IMR-90 (cell line): Measurements from ENCODE around the gene ZNF532. TPM values are rescaled to one million over a fixed set of nuclear protein-coding genes. Genes with fewer than 3 reads are reported as not detected.

ENCODE experiments used
- ATAC-seq: fragments of 200-7000 bp; cut with Tn5 transposase; 2 replicates; pipeline ENCODE4 v1.9.1; 2020; ENCODE audit warnings: low read depth, mild to moderate bottlenecking, moderate library complexity
- BruUV-seq: library from RNA; stranded (reverse); fragments of 400-500 nt; replicated peaks from 2 replicates; lab custom pipeline; 2021; lab: Mats Ljungman, UMichigan
- CTCF ChIA-PET: fragments of 300-600 bp; formaldehyde crosslinking; extraction: SDS; loops from one replicate; lab custom pipeline; 2021; ENCODE audit warnings: antibody characterized with exemption; lab: Yijun Ruan, JAX
- POLR2A ChIA-PET: fragments of 300-600 bp; sonication (Branson Sonifier 250); formaldehyde crosslinking; loops from one replicate; lab custom pipeline; 2022; ENCODE audit warnings: antibody characterized with exemption; ENCODE audit not compliant: unreplicated experiment; lab: Charles Lee
- DNase-seq: peaks from one replicate; pipeline ENCODE4 v3.0.0; 2013
- H2AFZ ChIP-seq: replicated peaks from 2 replicates; pipeline ENCODE3; 2013; ENCODE audit warnings: low read length, mild to moderate bottlenecking; ENCODE audit not compliant: poor library complexity
- H2AK5ac ChIP-seq: 2 replicates; pipeline ENCODE4 v1.6.1; 2013; ENCODE audit warnings: low read depth, low read length, inconsistent platforms
- H2AK9ac ChIP-seq: replicated peaks from 2 replicates; pipeline ENCODE3; 2013; ENCODE audit warnings: mild to moderate bottlenecking, low read depth, low read length, moderate library complexity; ENCODE audit not compliant: poor library complexity
- H2BK120ac ChIP-seq: 2 replicates; pipeline ENCODE4 v1.6.1; 2013; ENCODE audit warnings: low read depth, low read length, inconsistent platforms
- H2BK15ac ChIP-seq: 3 replicates; pipeline ENCODE4 v1.6.1; 2013; ENCODE audit warnings: low read depth, low read length, inconsistent platforms
- H2BK20ac ChIP-seq: 2 replicates; pipeline ENCODE4 v1.6.1; 2013; ENCODE audit warnings: low read depth, mild to moderate bottlenecking, inconsistent platforms, low read length, moderate library complexity
- H2BK5ac ChIP-seq: 2 replicates; pipeline ENCODE4 v1.6.1; 2013; ENCODE audit warnings: mild to moderate bottlenecking, low read depth, low read length, inconsistent platforms; ENCODE audit not compliant: poor library complexity, severe bottlenecking
- H3K14ac ChIP-seq: replicated peaks from 2 replicates; pipeline ENCODE4 v1.6.1; 2013; ENCODE audit warnings: low read depth, low read length, inconsistent platforms
- H3K18ac ChIP-seq: 2 replicates; pipeline ENCODE4 v1.6.1; 2013; ENCODE audit warnings: low read depth, low read length, control low read depth
- H3K23ac ChIP-seq: 2 replicates; pipeline ENCODE4 v1.6.1; 2013; ENCODE audit warnings: low read depth, low read length, inconsistent platforms
- H3K27ac ChIP-seq: 2 replicates; pipeline ENCODE4 v1.5.1; 2013; ENCODE audit warnings: mild to moderate bottlenecking, control low read depth, low read length; ENCODE audit not compliant: insufficient read depth
- H3K27me3 ChIP-seq: 2 replicates; pipeline ENCODE4 v1.6.1; 2013; ENCODE audit warnings: low read length; ENCODE audit not compliant: control insufficient read depth, insufficient read depth
- H3K36me3 ChIP-seq: 2 replicates; pipeline ENCODE4 v1.6.1; 2013; ENCODE audit warnings: low read length, mixed read lengths; ENCODE audit not compliant: control insufficient read depth, insufficient read depth
- H3K4ac ChIP-seq: 2 replicates; pipeline ENCODE4 v1.6.1; 2013; ENCODE audit warnings: low read depth, low read length, inconsistent platforms
- H3K4me1 ChIP-seq: 2 replicates; pipeline ENCODE4 v1.6.1; 2013; ENCODE audit warnings: low read length, mixed read lengths; ENCODE audit not compliant: control insufficient read depth, insufficient read depth
- H3K4me2 ChIP-seq: 2 replicates; pipeline ENCODE4 v1.6.1; 2013; ENCODE audit warnings: low read depth, mild to moderate bottlenecking, control low read depth, low read length, moderate library complexity
- H3K4me3 ChIP-seq: 2 replicates; pipeline ENCODE4 v1.5.1; 2013; ENCODE audit warnings: low read depth, mild to moderate bottlenecking, control low read depth, low read length, moderate library complexity; ENCODE audit not compliant: insufficient read depth
- H3K56ac ChIP-seq: 2 replicates; pipeline ENCODE4 v1.6.1; 2013; ENCODE audit warnings: low read length, inconsistent platforms; ENCODE audit not compliant: insufficient read depth; ENCODE audit errors: extremely low read depth
- H3K79me1 ChIP-seq, 2 experiments: 2 replicates each; pipeline ENCODE4 v1.6.1; 2013; ENCODE audit warnings: low read length in 2 of 2, inconsistent platforms in 1 of 2, low read depth in 1 of 2
- H3K9ac ChIP-seq: 2 replicates; pipeline ENCODE4 v1.6.1; 2013; ENCODE audit warnings: low read depth, low read length, control low read depth
- H3K9me1 ChIP-seq: 2 replicates; pipeline ENCODE4 v1.6.1; 2013; ENCODE audit warnings: low read length, inconsistent platforms; ENCODE audit not compliant: insufficient read depth
- H3K9me3 ChIP-seq: 2 replicates; pipeline ENCODE4 v1.6.1; 2013; ENCODE audit warnings: low read length; ENCODE audit not compliant: control insufficient read depth, insufficient read depth
- H4K20me1 ChIP-seq: 2 replicates; pipeline ENCODE4 v1.6.1; 2013; ENCODE audit warnings: low read length, inconsistent platforms; ENCODE audit not compliant: insufficient read depth
- H4K5ac ChIP-seq: 2 replicates; pipeline ENCODE4 v1.6.1; 2013; ENCODE audit warnings: mild to moderate bottlenecking, low read depth, low read length, control low read depth
- H4K8ac ChIP-seq, 2 experiments: 2 replicates each; pipeline ENCODE4 v1.6.1; 2013; ENCODE audit warnings: low read depth in 2 of 2, low read length in 2 of 2, control low read depth in 1 of 2, inconsistent platforms in 1 of 2
- H4K91ac ChIP-seq: 2 replicates; pipeline ENCODE4 v1.6.1; 2013; ENCODE audit warnings: low read depth, low read length, inconsistent platforms; ENCODE audit not compliant: insufficient read depth
- CEBPB ChIP-seq: IDR thresholded peaks from 2 replicates; pipeline ENCODE4 v1.6.1; 2012; ENCODE audit warnings: low read depth, low read length, improper control_type of control experiment
- CHD1 ChIP-seq: IDR thresholded peaks from 2 replicates; pipeline ENCODE4 v1.6.1; 2012; ENCODE audit warnings: low read depth, low read length, improper control_type of control experiment
- MAFK ChIP-seq: IDR thresholded peaks from 2 replicates; pipeline ENCODE4 v1.6.1; 2012; ENCODE audit warnings: low read depth, low read length, improper control_type of control experiment
- MAZ ChIP-seq: IDR thresholded peaks from 2 replicates; pipeline ENCODE4 v1.6.1; 2012; ENCODE audit warnings: low read depth, mild to moderate bottlenecking, low read length, improper control_type of control experiment, moderate library complexity, borderline replicate concordance
- USF2 ChIP-seq: fragments of 150-350 bp; IDR thresholded peaks from 2 replicates; pipeline ENCODE4 v1.6.1; 2017; ENCODE audit warnings: mild to moderate bottlenecking, antibody characterized with exemption, low read length, low read depth
- WGBS, 2 experiments: methylation state at CpG; one replicate each; pipeline versions ENCODE4 v1.1.5 to v1.1.7; 2013; ENCODE audit warnings: missing lambda C conversion rate in 2 of 2; ENCODE audit not compliant: insufficient read length in 1 of 2; ENCODE audit errors: extremely low coverage in 2 of 2; 5-methylcytosine and 5-hydroxymethylcytosine counted together
- dilution Hi-C: fragments of 300-500 bp; cut with HindIII; formaldehyde crosslinking; loops from one replicate; pipeline ENCODE4 v1.14.3; 2018; ENCODE audit warnings: low sequenced_read_pairs; ENCODE audit not compliant: unreplicated experiment
- in situ Hi-C: fragments of 300-500 bp; cut with MboI; formaldehyde crosslinking; loops from 3 replicates; pipeline ENCODE4 v1.14.3; 2019; ENCODE audit warnings: low sequenced_read_pairs, inconsistent platforms, mixed read lengths
- intact Hi-C: fragments of 100-400 bp; cut with micrococcal nuclease; formaldehyde crosslinking; loops from 2 replicates; pipeline ENCODE4 v1.10.0; 2022
- polyA plus RNA-seq, 3 experiments: library from polyadenylated mRNA; depleted of rRNA; stranded (reverse); fragments of >200 nt; gene quantifications; 2 replicates each; pipeline ENCODE4 v1.2.3, GENCODE V29; 2012; ENCODE audit warnings: low replicate concordance in 1 of 3
- total RNA-seq: library from RNA; depleted of rRNA; stranded (reverse); fragments of >200 nt; gene quantifications from 2 replicates; pipeline ENCODE4 v1.2.3, GENCODE V29; 2012
- TF ChIP-seq, protein P1 (sequence below): fragments of 150-350 bp; IDR thresholded peaks from 2 replicates; pipeline ENCODE4 v1.6.1; 2016; ENCODE audit warnings: low read depth, mild to moderate bottlenecking, low read length, moderate library complexity, borderline replicate concordance

ZNF532 gene
- total and polyA plus RNA-seq, 2 of the 4 experiments (the other 2 are of a cell fraction), result 29.9 to 45.8 TPM

DNA sequence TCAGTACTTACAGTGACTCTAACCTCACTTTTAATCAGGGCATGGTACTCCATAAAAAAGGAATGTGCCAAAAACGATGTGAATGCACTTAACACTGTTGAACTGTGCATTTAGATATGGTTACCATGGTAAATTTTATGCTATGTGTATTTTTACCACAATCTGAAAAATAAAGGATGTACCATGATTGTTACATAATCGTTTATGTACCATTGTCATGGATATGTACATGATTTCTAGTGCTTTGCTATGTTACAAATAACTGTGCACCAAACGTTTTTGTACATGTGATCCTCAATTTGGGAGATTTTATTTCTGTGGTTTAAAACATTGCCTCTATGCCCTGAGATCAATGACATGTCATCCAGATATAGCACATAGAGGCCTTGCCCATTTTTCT is 21.8 kb downstream of the ZNF532 start:
- WGBS, 2 experiments, result no CpG with 5 or more reads among the region's 3 CpGs
- H2AFZ ChIP-seq, result no peak overlapping the region
- H2BK15ac ChIP-seq, result no peak overlapping the region
- no peak overlapping the region for H2AK9ac ChIP-seq
- dilution Hi-C loops (no loop called here), intact Hi-C loops (no loop called here), in situ Hi-C loops (no loop called here)
- no peak overlapping the region for H4K91ac ChIP-seq
- no peak overlapping the region for H3K18ac ChIP-seq
- no peak overlapping the region for H3K27ac ChIP-seq
- POLR2A ChIA-PET, result no interaction called here
- H3K4me2 ChIP-seq, result no peak overlapping the region
- H3K27me3 ChIP-seq, result no peaks in the 10 kb centered on the region
- H3K4me1 ChIP-seq, result peaks cover 15% of the 10 kb centered on the region
- H3K79me1 ChIP-seq, result peaks cover 24 to 56% of the 10 kb centered on the region in 2 experiments
- no peak overlapping the region for H4K8ac ChIP-seq
- no peaks in the 10 kb centered on the region for H3K9me3 ChIP-seq
- H2BK5ac ChIP-seq, result no peak overlapping the region
- H4K20me1 ChIP-seq, result no peaks in the 10 kb centered on the region
- H2AK5ac ChIP-seq, result no peak overlapping the region
- no peak overlapping the region for H3K14ac ChIP-seq
- no peak overlapping the region for H4K5ac ChIP-seq
- H3K4ac ChIP-seq, result no peak overlapping the region
- DNase-seq, result no peak
- no peak overlapping the region for H2BK20ac ChIP-seq
- no peak for ATAC-seq
- no peak overlapping the region for H3K9ac ChIP-seq
- H3K36me3 ChIP-seq, result peaks cover 6% of the 10 kb centered on the region
- no peak overlapping the region for H3K56ac ChIP-seq
- CTCF ChIA-PET, result no interaction called here
- H3K4me3 ChIP-seq, result no peak overlapping the region
- BruUV-seq, result no TSS peak
- H2BK120ac ChIP-seq, result no peak overlapping the region
- no peak overlapping the region for H3K23ac ChIP-seq
- TF ChIP-seq CEBPB (no peak), MAZ (no peak), MAFK (no peak), USF2 (no peak), CHD1 (no peak)
- TF ChIP-seq, protein P1, sequence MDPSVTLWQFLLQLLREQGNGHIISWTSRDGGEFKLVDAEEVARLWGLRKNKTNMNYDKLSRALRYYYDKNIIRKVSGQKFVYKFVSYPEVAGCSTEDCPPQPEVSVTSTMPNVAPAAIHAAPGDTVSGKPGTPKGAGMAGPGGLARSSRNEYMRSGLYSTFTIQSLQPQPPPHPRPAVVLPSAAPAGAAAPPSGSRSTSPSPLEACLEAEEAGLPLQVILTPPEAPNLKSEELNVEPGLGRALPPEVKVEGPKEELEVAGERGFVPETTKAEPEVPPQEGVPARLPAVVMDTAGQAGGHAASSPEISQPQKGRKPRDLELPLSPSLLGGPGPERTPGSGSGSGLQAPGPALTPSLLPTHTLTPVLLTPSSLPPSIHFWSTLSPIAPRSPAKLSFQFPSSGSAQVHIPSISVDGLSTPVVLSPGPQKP, result no peak
- peaks cover 17% of the 10 kb centered on the region for H3K9me1 ChIP-seq
